Nephron (organoid): ENCODE results near the gene BMX.

Source experiments
- H3K27ac Mint-ChIP-seq, 3 experiments: 2 replicates each; pipeline ENCODE4 v1.8.0; 2020; ENCODE audit warnings: mixed read lengths in 3 of 3, mild to moderate bottlenecking in 2 of 3, moderate library complexity in 1 of 3
- H3K27me3 Mint-ChIP-seq: 2 replicates; pipeline ENCODE4 v1.8.0; 2021; ENCODE audit warnings: low read depth, mild to moderate bottlenecking, moderate library complexity, mixed read lengths
- H3K36me3 Mint-ChIP-seq: 2 replicates; pipeline ENCODE4 v1.8.0; 2020; ENCODE audit warnings: low read depth, mixed read lengths
- H3K4me1 Mint-ChIP-seq: 2 replicates; pipeline ENCODE4 v1.8.0; 2020; ENCODE audit warnings: mixed read lengths
- H3K4me3 Mint-ChIP-seq, 3 experiments: 2 replicates each; pipeline ENCODE4 v1.8.0; 2020; ENCODE audit warnings: mild to moderate bottlenecking in 3 of 3, mixed read lengths in 3 of 3, moderate library complexity in 2 of 3
- H3K9me3 Mint-ChIP-seq: 2 replicates; pipeline ENCODE4 v1.8.0; 2020; ENCODE audit warnings: mixed read lengths
- CTCF ChIP-seq, 3 experiments: fragments of 200-600 bp; sonication (generic); IDR thresholded peaks; one replicate each; pipeline ENCODE4 v1.5.0; 2021; ENCODE audit warnings: antibody characterized with exemption in 3 of 3; ENCODE audit not compliant: unreplicated experiment in 3 of 3

The BMX gene

DNA sequence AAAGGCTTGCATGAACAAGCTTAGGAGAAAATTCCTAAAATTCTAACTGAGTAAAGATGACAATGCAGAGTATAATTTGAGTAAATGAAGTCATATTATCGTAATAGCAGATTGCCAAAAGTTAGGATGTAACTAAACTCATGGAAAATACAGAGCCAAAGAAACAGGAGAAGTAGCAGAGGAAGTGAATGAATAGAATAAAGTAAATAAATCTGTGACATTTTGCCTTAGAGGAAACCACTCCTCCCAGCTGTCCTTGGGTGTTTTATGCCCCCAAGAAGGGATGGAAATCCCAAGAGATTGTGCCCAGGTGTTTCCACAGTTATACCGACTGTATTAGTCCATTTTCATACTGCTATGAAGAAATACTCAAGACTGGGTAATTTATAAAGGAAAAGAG is 1.9 kb upstream of the BMX start:
- Mint-ChIP-seq H3K9me3 (no peaks in the 10 kb centered on the region), H3K4me1 (peaks cover 9% of the 10 kb centered on the region), H3K27ac (no peak overlapping the region), H3K36me3 (no peaks in the 10 kb centered on the region), H3K27me3 (no peaks in the 10 kb centered on the region), H3K4me3 (no peak overlapping the region)
- no peak for TF ChIP-seq CTCF (IDR thresholded peaks at IDR 0.05; ENCODE audit: unreplicated experiment in 3 of 3)

DNA sequence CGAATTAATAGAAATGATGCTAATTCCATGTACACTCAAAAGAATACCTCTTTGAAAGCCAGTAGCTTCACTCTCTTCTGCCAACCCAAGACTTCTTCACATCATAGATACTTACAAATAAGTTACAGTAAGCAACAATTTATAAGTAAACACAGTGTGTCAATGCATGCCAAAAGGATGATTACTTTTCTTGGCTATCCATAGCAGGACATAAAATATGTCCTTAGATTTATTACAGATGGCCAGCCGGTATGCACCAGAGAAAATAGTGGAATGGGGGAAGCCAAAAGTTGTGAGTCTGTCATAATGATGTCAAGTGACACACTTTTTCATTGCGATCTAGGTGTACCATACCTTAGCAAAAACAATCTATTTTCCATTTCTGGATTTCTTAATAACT is 631 bp upstream of the BMX start:
- H3K27ac Mint-ChIP-seq = peak overlapping the region in 1 of 3 experiments; percentile 56
- no peaks in the 10 kb centered on the region for H3K9me3 Mint-ChIP-seq
- H3K4me3 Mint-ChIP-seq = no peak overlapping the region
- no peaks in the 10 kb centered on the region for H3K36me3 Mint-ChIP-seq
- no peak for TF ChIP-seq CTCF (IDR thresholded peaks at IDR 0.05; ENCODE audit: unreplicated experiment in 3 of 3)
- H3K27me3 Mint-ChIP-seq = no peaks in the 10 kb centered on the region
- peaks cover 7% of the 10 kb centered on the region for H3K4me1 Mint-ChIP-seq

GRCh38 chrX:15501506-15501905 is 899 bp downstream of the BMX start:
- no peak overlapping the region for H3K27ac Mint-ChIP-seq
- H3K4me3 Mint-ChIP-seq = no peak overlapping the region
- H3K36me3 Mint-ChIP-seq = no peaks in the 10 kb centered on the region
- TF ChIP-seq CTCF (IDR thresholded peaks at IDR 0.05; ENCODE audit: unreplicated experiment in 3 of 3) = no peak
- no peaks in the 10 kb centered on the region for H3K9me3 Mint-ChIP-seq
- peaks cover 7% of the 10 kb centered on the region for H3K4me1 Mint-ChIP-seq
- no peaks in the 10 kb centered on the region for H3K27me3 Mint-ChIP-seq

- Mint-ChIP-seq H3K36me3 (no peaks in the 10 kb centered on the region), H3K27ac (no peak overlapping the region), H3K27me3 (peaks cover 4% of the 10 kb centered on the region), H3K4me3 (no peak overlapping the region), H3K4me1 (peaks cover 7% of the 10 kb centered on the region), H3K9me3 (no peaks in the 10 kb centered on the region)
- TF ChIP-seq CTCF (IDR thresholded peaks at IDR 0.05; ENCODE audit: unreplicated experiment in 3 of 3) = no peak
These were observed 4.1 kb downstream of the BMX start for GRCh38 chrX:15504661-15505060.

DNA sequence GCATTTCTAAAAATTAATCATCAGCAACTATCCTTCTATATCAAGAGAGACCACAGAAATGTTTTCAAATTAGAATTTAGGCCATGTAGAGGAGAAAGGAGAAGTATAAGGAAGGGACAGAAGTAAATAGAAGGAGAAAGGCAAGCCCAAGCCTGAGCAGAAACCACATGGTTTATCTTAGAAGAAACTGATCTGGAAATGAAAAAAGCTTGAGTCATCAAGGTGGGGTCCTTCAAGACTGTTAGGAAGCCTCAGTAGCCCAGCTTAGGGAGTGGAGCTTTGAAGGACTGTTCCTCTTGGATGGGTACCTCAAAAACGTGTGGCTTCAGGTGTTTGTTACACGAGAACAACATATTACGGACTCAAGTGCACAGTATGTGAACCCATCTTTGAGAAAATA is 4.5 kb downstream of the BMX start:
- peaks cover 7% of the 10 kb centered on the region for H3K4me1 Mint-ChIP-seq
- no peak overlapping the region for H3K27ac Mint-ChIP-seq
- H3K36me3 Mint-ChIP-seq = no peaks in the 10 kb centered on the region
- no peak for TF ChIP-seq CTCF (IDR thresholded peaks at IDR 0.05; ENCODE audit: unreplicated experiment in 3 of 3)
- H3K27me3 Mint-ChIP-seq = peaks cover 4% of the 10 kb centered on the region
- no peaks in the 10 kb centered on the region for H3K9me3 Mint-ChIP-seq
- H3K4me3 Mint-ChIP-seq = no peak overlapping the region

GRCh38 chrX:15507005-15507404 is 6.4 kb downstream of the BMX start:
- Mint-ChIP-seq H3K9me3 (no peaks in the 10 kb centered on the region), H3K27me3 (peaks cover 4% of the 10 kb centered on the region), H3K27ac (no peak overlapping the region), H3K36me3 (no peaks in the 10 kb centered on the region), H3K4me3 (no peak overlapping the region), H3K4me1 (peaks cover 7% of the 10 kb centered on the region)
- no peak for TF ChIP-seq CTCF (IDR thresholded peaks at IDR 0.05; ENCODE audit: unreplicated experiment in 3 of 3)
